H1 (cell line): ENCODE data around the gene NGEF. TPM values are rescaled to one million over a fixed set of nuclear protein-coding genes. Genes with fewer than 3 reads are reported as not detected.

Experiments
- ASH2L ChIP-seq: fragments of 200-600, 300-600 bp; sonication (generic); IDR thresholded peaks from one replicate; pipeline ENCODE4 v1.7.1; 2017; ENCODE audit warnings: low read length
- CBX8 ChIP-seq: fragments of 300-800, 300-1000 bp; sonication (generic); IDR thresholded peaks from 2 replicates; pipeline ENCODE4 v1.7.1; 2016; ENCODE audit warnings: low read depth, low read length, borderline replicate concordance
- HDAC6 ChIP-seq: IDR thresholded peaks from one replicate; pipeline ENCODE4 v1.7.1; 2012; ENCODE audit warnings: low read depth, mild to moderate bottlenecking, inconsistent platforms, low read length, moderate library complexity
- JUN ChIP-seq: IDR thresholded peaks from 2 replicates; pipeline ENCODE4 v1.6.1; 2011; ENCODE audit warnings: low read depth, mild to moderate bottlenecking, improper control_type of control experiment, low read length
- NANOG ChIP-seq: IDR thresholded peaks from 2 replicates; pipeline ENCODE4 v1.6.1; 2011; ENCODE audit warnings: low read length, low read depth, mild to moderate bottlenecking, inconsistent platforms; ENCODE audit not compliant: insufficient read depth, poor library complexity, severe bottlenecking
- SIN3A ChIP-seq, 2 experiments: IDR thresholded peaks in 1 of 2; conservative IDR thresholded peaks in 1 of 2; 2 replicates each; pipeline ENCODE4 v1.6.1; 2011 to 2012; ENCODE audit warnings: low read length in 2 of 2, improper control_type of control experiment in 1 of 2, low read depth in 1 of 2, mild to moderate bottlenecking in 1 of 2
- polyA plus RNA-seq, 7 experiments: library from polyadenylated mRNA; depleted of rRNA in 3 of 7; stranded (reverse) in 5 of 7; unstranded in 2 of 7; fragments of >200 nt in 5 of 7; fragments of 200-250 nt in 2 of 7; gene quantifications; 1 replicate in 5 of 7; 2 replicates in 1 of 7; 4 replicates in 1 of 7; pipeline versions ENCODE4 v1.2.1 to v1.2.3, GENCODE V29; 2011 to 2013; ENCODE audit warnings: missing spikeins in 2 of 7, mixed read lengths in 2 of 7
- total RNA-seq: library from RNA; stranded (reverse); fragmentation: NEBNext Ultra II Directional; extraction: Animal tissue kit (Norgen Biotek cat#: 25700); gene quantifications from 2 replicates; pipeline ENCODE4 v1.2.1, GENCODE V29; 2021
- TF ChIP-seq, protein P1 (sequence below): fragments of 300-600 bp; sonication (generic); IDR thresholded peaks from 2 replicates; pipeline ENCODE4 v1.7.1; 2012; ENCODE audit warnings: low read length, moderate library complexity, mild to moderate bottlenecking, inconsistent platforms; ENCODE audit not compliant: insufficient replicate concordance

Gene NGEF
- total and polyA plus RNA-seq, 2 of the 8 experiments (the other 6 are each of a cell fraction or from before 2014, with no cell fraction given) = 2.7 to 3.2 TPM

DNA sequence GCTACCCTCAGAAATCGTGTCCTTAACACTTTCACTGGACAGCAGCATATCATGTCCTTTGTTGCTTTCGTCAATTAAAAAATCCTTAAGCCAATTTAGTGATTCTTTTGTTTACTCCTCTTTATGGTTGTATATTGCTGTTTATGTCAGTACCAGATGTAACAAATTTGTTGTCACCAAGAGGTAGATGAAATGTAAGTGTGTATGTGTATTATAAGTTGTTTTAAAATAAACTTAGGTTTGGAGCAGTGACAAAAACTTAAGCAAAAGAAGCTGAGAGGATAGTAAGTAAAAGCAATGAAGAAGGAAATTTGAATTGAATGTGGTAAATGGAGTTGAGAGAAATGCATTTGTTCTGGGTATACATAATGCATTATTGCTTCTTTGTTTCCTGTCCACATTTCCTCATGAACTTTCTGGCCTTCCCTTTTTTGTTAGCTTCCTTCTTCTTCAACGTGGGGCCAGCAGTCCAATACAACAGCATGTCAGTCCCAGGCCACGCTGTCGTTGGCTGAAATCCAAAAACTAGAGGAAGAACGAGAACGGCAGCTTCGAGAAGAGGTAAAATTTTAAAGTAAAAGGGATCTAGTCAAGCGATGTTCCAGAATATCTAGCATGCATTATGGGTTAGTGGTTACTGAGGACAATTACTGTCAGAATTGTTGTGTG is 173.5 kb downstream of the NGEF start (continued):
- TF ChIP-seq HDAC6 (no peak), SIN3A (conservative IDR thresholded peaks at IDR 0.05 in 1 of 2, IDR thresholded peaks at IDR 0.05 in 1 of 2; ENCODE audit: low read depth in 1 of 2, low read length in 2 of 2) (no peak), CBX8 (no peak), ASH2L (no peak), NANOG (no peak), JUN (no peak)
- TF ChIP-seq, protein P1, sequence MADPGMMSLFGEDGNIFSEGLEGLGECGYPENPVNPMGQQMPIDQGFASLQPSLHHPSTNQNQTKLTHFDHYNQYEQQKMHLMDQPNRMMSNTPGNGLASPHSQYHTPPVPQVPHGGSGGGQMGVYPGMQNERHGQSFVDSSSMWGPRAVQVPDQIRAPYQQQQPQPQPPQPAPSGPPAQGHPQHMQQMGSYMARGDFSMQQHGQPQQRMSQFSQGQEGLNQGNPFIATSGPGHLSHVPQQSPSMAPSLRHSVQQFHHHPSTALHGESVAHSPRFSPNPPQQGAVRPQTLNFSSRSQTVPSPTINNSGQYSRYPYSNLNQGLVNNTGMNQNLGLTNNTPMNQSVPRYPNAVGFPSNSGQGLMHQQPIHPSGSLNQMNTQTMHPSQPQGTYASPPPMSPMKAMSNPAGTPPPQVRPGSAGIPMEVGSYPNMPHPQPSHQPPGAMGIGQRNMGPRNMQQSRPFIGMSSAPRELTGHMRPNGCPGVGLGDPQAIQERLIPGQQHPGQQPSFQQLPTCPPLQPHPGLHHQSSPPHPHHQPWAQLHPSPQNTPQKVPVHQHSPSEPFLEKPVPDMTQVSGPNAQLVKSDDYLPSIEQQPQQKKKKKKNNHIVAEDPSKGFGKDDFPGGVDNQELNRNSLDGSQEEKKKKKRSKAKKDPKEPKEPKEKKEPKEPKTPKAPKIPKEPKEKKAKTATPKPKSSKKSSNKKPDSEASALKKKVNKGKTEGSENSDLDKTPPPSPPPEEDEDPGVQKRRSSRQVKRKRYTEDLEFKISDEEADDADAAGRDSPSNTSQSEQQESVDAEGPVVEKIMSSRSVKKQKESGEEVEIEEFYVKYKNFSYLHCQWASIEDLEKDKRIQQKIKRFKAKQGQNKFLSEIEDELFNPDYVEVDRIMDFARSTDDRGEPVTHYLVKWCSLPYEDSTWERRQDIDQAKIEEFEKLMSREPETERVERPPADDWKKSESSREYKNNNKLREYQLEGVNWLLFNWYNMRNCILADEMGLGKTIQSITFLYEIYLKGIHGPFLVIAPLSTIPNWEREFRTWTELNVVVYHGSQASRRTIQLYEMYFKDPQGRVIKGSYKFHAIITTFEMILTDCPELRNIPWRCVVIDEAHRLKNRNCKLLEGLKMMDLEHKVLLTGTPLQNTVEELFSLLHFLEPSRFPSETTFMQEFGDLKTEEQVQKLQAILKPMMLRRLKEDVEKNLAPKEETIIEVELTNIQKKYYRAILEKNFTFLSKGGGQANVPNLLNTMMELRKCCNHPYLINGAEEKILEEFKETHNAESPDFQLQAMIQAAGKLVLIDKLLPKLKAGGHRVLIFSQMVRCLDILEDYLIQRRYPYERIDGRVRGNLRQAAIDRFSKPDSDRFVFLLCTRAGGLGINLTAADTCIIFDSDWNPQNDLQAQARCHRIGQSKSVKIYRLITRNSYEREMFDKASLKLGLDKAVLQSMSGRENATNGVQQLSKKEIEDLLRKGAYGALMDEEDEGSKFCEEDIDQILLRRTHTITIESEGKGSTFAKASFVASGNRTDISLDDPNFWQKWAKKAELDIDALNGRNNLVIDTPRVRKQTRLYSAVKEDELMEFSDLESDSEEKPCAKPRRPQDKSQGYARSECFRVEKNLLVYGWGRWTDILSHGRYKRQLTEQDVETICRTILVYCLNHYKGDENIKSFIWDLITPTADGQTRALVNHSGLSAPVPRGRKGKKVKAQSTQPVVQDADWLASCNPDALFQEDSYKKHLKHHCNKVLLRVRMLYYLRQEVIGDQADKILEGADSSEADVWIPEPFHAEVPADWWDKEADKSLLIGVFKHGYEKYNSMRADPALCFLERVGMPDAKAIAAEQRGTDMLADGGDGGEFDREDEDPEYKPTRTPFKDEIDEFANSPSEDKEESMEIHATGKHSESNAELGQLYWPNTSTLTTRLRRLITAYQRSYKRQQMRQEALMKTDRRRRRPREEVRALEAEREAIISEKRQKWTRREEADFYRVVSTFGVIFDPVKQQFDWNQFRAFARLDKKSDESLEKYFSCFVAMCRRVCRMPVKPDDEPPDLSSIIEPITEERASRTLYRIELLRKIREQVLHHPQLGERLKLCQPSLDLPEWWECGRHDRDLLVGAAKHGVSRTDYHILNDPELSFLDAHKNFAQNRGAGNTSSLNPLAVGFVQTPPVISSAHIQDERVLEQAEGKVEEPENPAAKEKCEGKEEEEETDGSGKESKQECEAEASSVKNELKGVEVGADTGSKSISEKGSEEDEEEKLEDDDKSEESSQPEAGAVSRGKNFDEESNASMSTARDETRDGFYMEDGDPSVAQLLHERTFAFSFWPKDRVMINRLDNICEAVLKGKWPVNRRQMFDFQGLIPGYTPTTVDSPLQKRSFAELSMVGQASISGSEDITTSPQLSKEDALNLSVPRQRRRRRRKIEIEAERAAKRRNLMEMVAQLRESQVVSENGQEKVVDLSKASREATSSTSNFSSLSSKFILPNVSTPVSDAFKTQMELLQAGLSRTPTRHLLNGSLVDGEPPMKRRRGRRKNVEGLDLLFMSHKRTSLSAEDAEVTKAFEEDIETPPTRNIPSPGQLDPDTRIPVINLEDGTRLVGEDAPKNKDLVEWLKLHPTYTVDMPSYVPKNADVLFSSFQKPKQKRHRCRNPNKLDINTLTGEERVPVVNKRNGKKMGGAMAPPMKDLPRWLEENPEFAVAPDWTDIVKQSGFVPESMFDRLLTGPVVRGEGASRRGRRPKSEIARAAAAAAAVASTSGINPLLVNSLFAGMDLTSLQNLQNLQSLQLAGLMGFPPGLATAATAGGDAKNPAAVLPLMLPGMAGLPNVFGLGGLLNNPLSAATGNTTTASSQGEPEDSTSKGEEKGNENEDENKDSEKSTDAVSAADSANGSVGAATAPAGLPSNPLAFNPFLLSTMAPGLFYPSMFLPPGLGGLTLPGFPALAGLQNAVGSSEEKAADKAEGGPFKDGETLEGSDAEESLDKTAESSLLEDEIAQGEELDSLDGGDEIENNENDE = no peak
- TF ChIP-seq, all 59 proteins: peak for 0
